ENCODE measurements around the gene MAN1A1.

Gene MAN1A1

GRCh38 chr6:119303164-119303887, 46.2 kb downstream of the MAN1A1 start:
- no peak overlapping the region for H3K4me2 ChIP-seq (ENCODE audit: low read length)
- no peaks in the 10 kb centered on the region for H3K36me3 ChIP-seq (ENCODE audit: control insufficient read depth, low read length)
- H3K79me2 ChIP-seq (ENCODE audit: control insufficient read depth, low read length): no peaks in the 10 kb centered on the region
- no peaks in the 10 kb centered on the region for H3K9me3 ChIP-seq (ENCODE audit: control insufficient read depth, insufficient read depth, low read length)
- H3K4me1 ChIP-seq (ENCODE audit: control insufficient read depth, low read length): no peaks in the 10 kb centered on the region
- no peak overlapping the region for H3K4me3 ChIP-seq (ENCODE audit: low read length)
- H3K27me3 ChIP-seq (ENCODE audit: control insufficient read depth, low read length): no peaks in the 10 kb centered on the region
- H3K27ac ChIP-seq (ENCODE audit: low read depth, low read length): no peak overlapping the region
- no peaks in the 10 kb centered on the region for H3F3A ChIP-seq (ENCODE audit: control insufficient read depth, insufficient read depth)
- H3K9me2 ChIP-seq (replicated peaks; ENCODE audit: control insufficient read depth, low read length): no peaks in the 10 kb centered on the region
- H4K20me1 ChIP-seq (ENCODE audit: control insufficient read depth, insufficient read depth, low read depth, low read length): no peaks in the 10 kb centered on the region
- no peak for TF ChIP-seq EZH2phosphoT487 (IDR thresholded peaks at IDR 0.05; ENCODE audit: borderline replicate concordance, low read length)
- TF ChIP-seq, protein P1, sequence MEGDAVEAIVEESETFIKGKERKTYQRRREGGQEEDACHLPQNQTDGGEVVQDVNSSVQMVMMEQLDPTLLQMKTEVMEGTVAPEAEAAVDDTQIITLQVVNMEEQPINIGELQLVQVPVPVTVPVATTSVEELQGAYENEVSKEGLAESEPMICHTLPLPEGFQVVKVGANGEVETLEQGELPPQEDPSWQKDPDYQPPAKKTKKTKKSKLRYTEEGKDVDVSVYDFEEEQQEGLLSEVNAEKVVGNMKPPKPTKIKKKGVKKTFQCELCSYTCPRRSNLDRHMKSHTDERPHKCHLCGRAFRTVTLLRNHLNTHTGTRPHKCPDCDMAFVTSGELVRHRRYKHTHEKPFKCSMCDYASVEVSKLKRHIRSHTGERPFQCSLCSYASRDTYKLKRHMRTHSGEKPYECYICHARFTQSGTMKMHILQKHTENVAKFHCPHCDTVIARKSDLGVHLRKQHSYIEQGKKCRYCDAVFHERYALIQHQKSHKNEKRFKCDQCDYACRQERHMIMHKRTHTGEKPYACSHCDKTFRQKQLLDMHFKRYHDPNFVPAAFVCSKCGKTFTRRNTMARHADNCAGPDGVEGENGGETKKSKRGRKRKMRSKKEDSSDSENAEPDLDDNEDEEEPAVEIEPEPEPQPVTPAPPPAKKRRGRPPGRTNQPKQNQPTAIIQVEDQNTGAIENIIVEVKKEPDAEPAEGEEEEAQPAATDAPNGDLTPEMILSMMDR (IDR thresholded peaks at IDR 0.05; ENCODE audit: low read depth, low read length, poor library complexity, severe bottlenecking): no peak

GRCh38 chr6:119301429-119301828, 48.1 kb downstream of the MAN1A1 start:
- H3K9me2 ChIP-seq (replicated peaks; ENCODE audit: control insufficient read depth, low read length): no peaks in the 10 kb centered on the region
- H3K79me2 ChIP-seq (ENCODE audit: control insufficient read depth, low read length): no peaks in the 10 kb centered on the region
- H3K27me3 ChIP-seq (ENCODE audit: control insufficient read depth, low read length): no peaks in the 10 kb centered on the region
- H3K27ac ChIP-seq (ENCODE audit: low read depth, low read length): no peak overlapping the region
- H3K36me3 ChIP-seq (ENCODE audit: control insufficient read depth, low read length): no peaks in the 10 kb centered on the region
- no peaks in the 10 kb centered on the region for H3K4me1 ChIP-seq (ENCODE audit: control insufficient read depth, low read length)
- no peak for TF ChIP-seq EZH2phosphoT487 (IDR thresholded peaks at IDR 0.05; ENCODE audit: borderline replicate concordance, low read length)
- TF ChIP-seq, protein P1 (IDR thresholded peaks at IDR 0.05; ENCODE audit: low read depth, low read length, poor library complexity, severe bottlenecking): no peak
- H3K4me2 ChIP-seq (ENCODE audit: low read length): no peak overlapping the region
- H4K20me1 ChIP-seq (ENCODE audit: control insufficient read depth, insufficient read depth, low read depth, low read length): no peaks in the 10 kb centered on the region
- H3K4me3 ChIP-seq (ENCODE audit: low read length): no peak overlapping the region
- H3K9me3 ChIP-seq (ENCODE audit: control insufficient read depth, insufficient read depth, low read length): no peaks in the 10 kb centered on the region
- no peaks in the 10 kb centered on the region for H3F3A ChIP-seq (ENCODE audit: control insufficient read depth, insufficient read depth)

DNA sequence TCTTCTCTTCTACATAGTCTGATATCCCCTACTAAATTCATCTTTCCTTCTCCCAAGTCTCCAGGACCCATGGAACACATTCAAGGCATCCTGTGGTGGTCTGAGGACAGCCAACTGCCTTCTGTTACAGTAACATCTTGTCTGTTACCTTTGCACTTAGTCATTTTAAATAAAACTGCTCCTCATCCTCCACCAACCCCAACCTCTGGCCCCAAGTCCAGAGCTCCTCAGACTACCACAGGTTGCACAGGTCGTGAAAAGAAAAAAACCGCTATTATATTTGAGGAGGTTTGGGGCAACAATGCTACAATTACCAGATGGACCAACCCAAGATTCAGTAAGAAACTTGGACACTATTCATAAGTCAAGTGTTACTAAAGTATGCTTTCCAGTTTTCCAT, 49.9 kb downstream of the MAN1A1 start:
- H3K4me1 ChIP-seq (ENCODE audit: control insufficient read depth, low read length): no peaks in the 10 kb centered on the region

More for the DNA sequence above, 49.9 kb downstream of the MAN1A1 start:
- TF ChIP-seq, protein P1 (IDR thresholded peaks at IDR 0.05; ENCODE audit: low read depth, low read length, poor library complexity, severe bottlenecking): no peak
- no peak for TF ChIP-seq EZH2phosphoT487 (IDR thresholded peaks at IDR 0.05; ENCODE audit: borderline replicate concordance, low read length)
- H4K20me1 ChIP-seq (ENCODE audit: control insufficient read depth, insufficient read depth, low read depth, low read length): no peaks in the 10 kb centered on the region
- H3K27me3 ChIP-seq (ENCODE audit: control insufficient read depth, low read length): no peaks in the 10 kb centered on the region
- no peaks in the 10 kb centered on the region for H3K79me2 ChIP-seq (ENCODE audit: control insufficient read depth, low read length)
- H3K27ac ChIP-seq (ENCODE audit: low read depth, low read length): no peak overlapping the region
- no peaks in the 10 kb centered on the region for H3K9me2 ChIP-seq (replicated peaks; ENCODE audit: control insufficient read depth, low read length)
- H3F3A ChIP-seq (ENCODE audit: control insufficient read depth, insufficient read depth): no peaks in the 10 kb centered on the region
- no peak overlapping the region for H3K4me3 ChIP-seq (ENCODE audit: low read length)
- no peak overlapping the region for H3K4me2 ChIP-seq (ENCODE audit: low read length)
- no peaks in the 10 kb centered on the region for H3K9me3 ChIP-seq (ENCODE audit: control insufficient read depth, insufficient read depth, low read length)
- no peaks in the 10 kb centered on the region for H3K36me3 ChIP-seq (ENCODE audit: control insufficient read depth, low read length)
